Endothelial cell of umbilical vein (primary cell): ENCODE results near the gene IKZF1. TPM values are rescaled to one million over a fixed set of nuclear protein-coding genes. Genes with fewer than 3 reads are reported as not detected.

Experiments used
- BruUV-seq: library from RNA; stranded (reverse); fragments of 400-500 nt; replicated peaks from 2 replicates; lab custom pipeline; 2021; lab: Mats Ljungman, UMichigan
- CTCF ChIA-PET: fragments of 300-600, 350-600 bp; sonication (Branson Sonifier 250); formaldehyde crosslinking; loops from one replicate; lab custom pipeline; 2021; ENCODE audit warnings: antibody characterized with exemption, inconsistent platforms; lab: Charles Lee
- POLR2A ChIA-PET: fragments of 300-600, 350-600 bp; sonication (Branson Sonifier 250); formaldehyde crosslinking; loops from one replicate; lab custom pipeline; 2021; ENCODE audit warnings: antibody characterized with exemption, inconsistent platforms; lab: Charles Lee
- DNase-seq: peaks from one replicate; pipeline ENCODE4 v3.0.0-alpha.2; 2011; ENCODE audit warnings: low read depth, low spot score
- FAIRE-seq: peaks from 2 replicates; lab custom pipeline; 2011; peaks lifted over from hg19 to GRCh38; lab: Jason Lieb, UNC
- H2AFZ ChIP-seq: 2 replicates; pipeline ENCODE4 v1.6.0; 2012; ENCODE audit warnings: low read depth, low read length, control low read depth, inconsistent platforms
- H3K27ac ChIP-seq: 2 replicates; pipeline ENCODE4 v1.5.1; 2011; ENCODE audit warnings: low read depth, mild to moderate bottlenecking, control low read depth, low read length, moderate library complexity; ENCODE audit not compliant: insufficient read depth
- H3K27me3 ChIP-seq, 2 experiments: 2 replicates each; pipeline versions ENCODE4 v1.6.0 to v1.6.1; 2011; ENCODE audit warnings: low read length in 2 of 2, mixed read lengths in 1 of 2; ENCODE audit not compliant: control insufficient read depth in 2 of 2, insufficient read depth in 2 of 2
- H3K36me3 ChIP-seq, 2 experiments: 2 replicates in 1 of 2; 3 replicates in 1 of 2; pipeline ENCODE4 v1.5.1; 2011; ENCODE audit warnings: low read length in 2 of 2, mild to moderate bottlenecking in 1 of 2, moderate library complexity in 1 of 2; ENCODE audit not compliant: control insufficient read depth in 2 of 2, insufficient read depth in 2 of 2; ENCODE audit errors: extremely low read depth in 1 of 2
- H3K4me1 ChIP-seq: 3 replicates; pipeline ENCODE4 v1.5.1; 2011; ENCODE audit warnings: mild to moderate bottlenecking, low read length; ENCODE audit not compliant: control insufficient read depth, insufficient read depth; ENCODE audit errors: extremely low read depth
- H3K4me2 ChIP-seq: 2 replicates; pipeline ENCODE4 v1.6.1; 2011; ENCODE audit warnings: low read length, control low read depth, mixed read lengths; ENCODE audit not compliant: insufficient read depth
- H3K4me3 ChIP-seq, 3 experiments: fragments of 200-600 bp in 1 of 3; sonication (generic), shearing (Covaris generic) in 1 of 3; replicated peaks in 1 of 3; 2 replicates each; pipeline ENCODE4 v1.5.1; 2011 to 2016; ENCODE audit warnings: control low read depth in 3 of 3, low read length in 3 of 3, mild to moderate bottlenecking in 2 of 3, inconsistent platforms in 1 of 3, low read depth in 1 of 3, moderate library complexity in 1 of 3; ENCODE audit not compliant: insufficient read depth in 1 of 3
- H3K79me2 ChIP-seq: 2 replicates; pipeline ENCODE4 v1.6.0; 2012; ENCODE audit warnings: low read length, inconsistent platforms; ENCODE audit not compliant: control insufficient read depth, insufficient read depth
- H3K9ac ChIP-seq: replicated peaks from 2 replicates; pipeline ENCODE3; 2011; ENCODE audit warnings: low read length, control low read depth; ENCODE audit not compliant: insufficient read depth; ENCODE audit errors: extremely low read depth
- H3K9me1 ChIP-seq: replicated peaks from 3 replicates; pipeline ENCODE4 v1.6.0; 2011; ENCODE audit warnings: mild to moderate bottlenecking, low read length; ENCODE audit not compliant: control insufficient read depth, insufficient read depth; ENCODE audit errors: extremely low read depth
- H3K9me3 ChIP-seq: replicated peaks from 2 replicates; pipeline ENCODE4 v1.5.1; 2012; ENCODE audit warnings: low read length, inconsistent platforms; ENCODE audit not compliant: control insufficient read depth, insufficient read depth
- H4K20me1 ChIP-seq: replicated peaks from 2 replicates; pipeline ENCODE3; 2011; ENCODE audit warnings: mild to moderate bottlenecking, low read length; ENCODE audit not compliant: control insufficient read depth, insufficient read depth; ENCODE audit errors: extremely low read depth
- EZH2 ChIP-seq: IDR thresholded peaks from 2 replicates; pipeline ENCODE4 v1.6.1; 2012; ENCODE audit warnings: borderline replicate concordance, low read depth, mild to moderate bottlenecking, moderate library complexity, low read length, inconsistent platforms; ENCODE audit not compliant: severe bottlenecking
- FOS ChIP-seq: IDR thresholded peaks from 2 replicates; pipeline ENCODE4 v1.6.1; 2011; ENCODE audit warnings: mild to moderate bottlenecking, low read length, moderate library complexity, borderline replicate concordance; ENCODE audit not compliant: insufficient read depth
- GATA2 ChIP-seq: IDR thresholded peaks from 2 replicates; pipeline ENCODE4 v1.7.0; 2011; ENCODE audit warnings: low read depth, mild to moderate bottlenecking, moderate library complexity, mixed read lengths, low read length; ENCODE audit not compliant: insufficient read length, insufficient read depth
- JUN ChIP-seq: IDR thresholded peaks from 2 replicates; pipeline ENCODE4 v1.6.1; 2011; ENCODE audit warnings: borderline replicate concordance, low read depth; ENCODE audit not compliant: insufficient read length, insufficient read depth
- MAX ChIP-seq: IDR thresholded peaks from 2 replicates; pipeline ENCODE4 v1.6.1; 2011; ENCODE audit not compliant: insufficient read depth, insufficient read length
- MYC ChIP-seq: IDR thresholded peaks from one replicate; pipeline ENCODE4 v1.6.1; 2011; ENCODE audit warnings: mild to moderate bottlenecking, low read depth, low read length
- POLR2A ChIP-seq: IDR thresholded peaks from 2 replicates; pipeline ENCODE4 v1.6.1; 2012; ENCODE audit warnings: low read depth, mild to moderate bottlenecking, control low read depth, low read length
- POLR2AphosphoS5 ChIP-seq: IDR thresholded peaks from 2 replicates; pipeline ENCODE4 v1.6.1; 2012; ENCODE audit warnings: low read depth, mild to moderate bottlenecking, control low read depth, low read length, moderate library complexity; ENCODE audit not compliant: insufficient read depth
- dilution Hi-C: fragments of 300-500 bp; cut with MboI; formaldehyde crosslinking; loops from one replicate; pipeline ENCODE4 v1.15.0; 2019; ENCODE audit warnings: low sequenced_read_pairs; ENCODE audit not compliant: extremely low pct_ligation_motif_present
- intact Hi-C: fragments of 100-400 bp; cut with micrococcal nuclease; formaldehyde crosslinking; loops from one replicate; pipeline ENCODE4 v1.10.0; 2022
- polyA plus RNA-seq, 4 experiments: library from polyadenylated mRNA; depleted of rRNA in 3 of 4; stranded (reverse) in 3 of 4; unstranded in 1 of 4; fragments of >200 nt; gene quantifications; 2 replicates each; pipeline versions ENCODE4 v1.2.1 to v1.2.3, GENCODE V29; 2011 to 2012; ENCODE audit warnings: missing spikeins in 1 of 4
- total RNA-seq: library from RNA; stranded (reverse); gene quantifications from 2 replicates; pipeline ENCODE4 v1.2.3, GENCODE V29; 2021
- TF ChIP-seq, protein P1 (sequence below), 2 donors: IDR thresholded peaks; 1 replicate in 1 of 2; 2 replicates in 1 of 2; pipeline ENCODE4 v1.5.1; 2011; ENCODE audit warnings: low read length in 2 of 2, mild to moderate bottlenecking in 2 of 2, moderate library complexity in 2 of 2, control low read depth in 1 of 2, inconsistent platforms in 1 of 2, low read depth in 1 of 2; ENCODE audit not compliant: insufficient read depth in 1 of 2; ENCODE audit errors: extremely low read depth in 1 of 2

IKZF1 gene
- total and polyA plus RNA-seq, 2 donors (not counting 3 experiments of a cell fraction or from before 2014, with no cell fraction given): 0.01 to 0.20 TPM

DNA sequence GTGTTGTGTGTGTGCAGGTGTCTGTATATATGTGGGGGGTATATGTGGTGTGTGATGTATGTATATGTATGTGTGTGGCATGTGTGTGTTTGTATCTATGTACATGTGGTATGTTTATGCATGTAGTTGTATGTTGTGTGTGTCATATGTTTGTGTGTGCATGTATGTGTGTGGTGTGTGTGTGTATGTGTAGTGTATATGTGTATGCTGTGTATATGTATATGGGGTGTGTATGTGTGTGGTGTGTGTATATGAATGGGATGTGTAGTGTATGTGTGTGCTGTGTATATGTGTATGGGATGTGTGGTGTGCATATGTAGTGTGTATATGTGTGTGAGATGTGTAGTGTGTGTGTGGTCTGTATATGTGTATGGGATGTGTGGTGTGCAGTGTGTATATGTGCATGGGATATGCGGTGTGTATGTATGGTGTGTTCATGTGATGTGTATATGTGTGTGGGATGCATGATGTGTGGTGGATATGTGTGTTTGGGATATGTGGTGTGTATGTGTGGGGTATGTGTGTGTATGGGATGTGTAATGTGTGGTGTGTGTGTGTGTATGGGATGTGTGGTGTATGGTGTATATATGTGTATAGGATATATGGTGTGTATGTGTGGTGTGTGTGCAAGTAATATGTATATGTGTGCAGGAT, 30.0 kb downstream of the IKZF1 start:
- no peak for FAIRE-seq
- POLR2A ChIA-PET: no interaction called here
- CTCF ChIA-PET: no interaction called here

More for the DNA sequence above, 30.0 kb downstream of the IKZF1 start:
- Histone ChIP-seq H3K36me3 (no peaks in the 10 kb centered on the region), H3K4me1 (no peaks in the 10 kb centered on the region), H3K27me3 (peaks cover 3 to 10% of the 10 kb centered on the region in 2 experiments), H3K9ac (no peak overlapping the region), H2AFZ (no peak overlapping the region), H3K9me1 (no peaks in the 10 kb centered on the region), H3K79me2 (no peaks in the 10 kb centered on the region), H3K27ac (no peak overlapping the region), H3K4me3 (no peak overlapping the region), H4K20me1 (no peaks in the 10 kb centered on the region), H3K4me2 (no peak overlapping the region), H3K9me3 (no peaks in the 10 kb centered on the region)
- no peak for TF ChIP-seq POLR2A
- TF ChIP-seq POLR2AphosphoS5: no peak
- TF ChIP-seq EZH2: no peak
- TF ChIP-seq, protein P1, sequence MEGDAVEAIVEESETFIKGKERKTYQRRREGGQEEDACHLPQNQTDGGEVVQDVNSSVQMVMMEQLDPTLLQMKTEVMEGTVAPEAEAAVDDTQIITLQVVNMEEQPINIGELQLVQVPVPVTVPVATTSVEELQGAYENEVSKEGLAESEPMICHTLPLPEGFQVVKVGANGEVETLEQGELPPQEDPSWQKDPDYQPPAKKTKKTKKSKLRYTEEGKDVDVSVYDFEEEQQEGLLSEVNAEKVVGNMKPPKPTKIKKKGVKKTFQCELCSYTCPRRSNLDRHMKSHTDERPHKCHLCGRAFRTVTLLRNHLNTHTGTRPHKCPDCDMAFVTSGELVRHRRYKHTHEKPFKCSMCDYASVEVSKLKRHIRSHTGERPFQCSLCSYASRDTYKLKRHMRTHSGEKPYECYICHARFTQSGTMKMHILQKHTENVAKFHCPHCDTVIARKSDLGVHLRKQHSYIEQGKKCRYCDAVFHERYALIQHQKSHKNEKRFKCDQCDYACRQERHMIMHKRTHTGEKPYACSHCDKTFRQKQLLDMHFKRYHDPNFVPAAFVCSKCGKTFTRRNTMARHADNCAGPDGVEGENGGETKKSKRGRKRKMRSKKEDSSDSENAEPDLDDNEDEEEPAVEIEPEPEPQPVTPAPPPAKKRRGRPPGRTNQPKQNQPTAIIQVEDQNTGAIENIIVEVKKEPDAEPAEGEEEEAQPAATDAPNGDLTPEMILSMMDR (IDR thresholded peaks at IDR 0.05; ENCODE audit: extremely low read depth in 1 of 2, insufficient read depth in 1 of 2, low read depth in 1 of 2, low read length in 2 of 2): no peak
- TF ChIP-seq MAX: no peak
- no peak for TF ChIP-seq FOS
- TF ChIP-seq GATA2: no peak
- no peak for TF ChIP-seq MYC
- TF ChIP-seq JUN: no peak
- no TSS peak for BruUV-seq
- dilution Hi-C loops: no loop called here
- intact Hi-C loops: no loop called here
- no peak for DNase-seq
